Aorta (tissue), 5 donors: ENCODE measurements around the gene UNC119. TPM values are rescaled to one million over a fixed set of nuclear protein-coding genes. Genes with fewer than 3 reads are reported as not detected.

ENCODE experiments used
- ATAC-seq: fragments of 200-7000 bp; cut with Tn5 transposase; one replicate; pipeline ENCODE4 v1.9.1; 2022; ENCODE audit warnings: moderate library complexity; ENCODE audit not compliant: low FRiP score
- DNase-seq, 2 donors: peaks; one replicate each; pipeline ENCODE4 v3.0.0-alpha.2; 2020
- H3K27ac ChIP-seq, 2 donors: one replicate each; pipeline ENCODE4 v1.5.1; 2013; ENCODE audit warnings: low read length in 2 of 2, mild to moderate bottlenecking in 2 of 2, moderate library complexity in 2 of 2, control low read depth in 1 of 2, inconsistent platforms in 1 of 2, low read depth in 1 of 2
- H3K27me3 ChIP-seq, 2 donors: one replicate each; pipeline ENCODE4 v1.6.1; 2013; ENCODE audit warnings: control low read depth in 1 of 2, low read length in 1 of 2, mild to moderate bottlenecking in 1 of 2, moderate library complexity in 1 of 2; ENCODE audit not compliant: insufficient read depth in 2 of 2, control insufficient read depth in 1 of 2
- H3K36me3 ChIP-seq, 2 donors: one replicate each; pipeline ENCODE4 v1.6.1; 2013; ENCODE audit warnings: control low read depth in 1 of 2, low read length in 1 of 2, mild to moderate bottlenecking in 1 of 2; ENCODE audit not compliant: insufficient read depth in 2 of 2, control insufficient read depth in 1 of 2
- H3K4me1 ChIP-seq, 2 donors: one replicate each; pipeline ENCODE4 v1.6.1; 2013; ENCODE audit warnings: low read length in 2 of 2, control low read depth in 1 of 2, mild to moderate bottlenecking in 1 of 2, moderate library complexity in 1 of 2; ENCODE audit not compliant: insufficient read depth in 2 of 2, control insufficient read depth in 1 of 2
- H3K4me3 ChIP-seq, 2 donors: one replicate each; pipeline ENCODE4 v1.5.1; 2013; ENCODE audit warnings: low read length in 2 of 2, control low read depth in 1 of 2, mild to moderate bottlenecking in 1 of 2
- H3K9me3 ChIP-seq: one replicate; pipeline ENCODE4 v1.6.1; 2013; ENCODE audit warnings: mild to moderate bottlenecking, low read length; ENCODE audit not compliant: control insufficient read depth
- WGBS, 2 donors: extraction: QIAGEN DNeasy Blood & Tissue Kit; methylation state at CpG; one replicate each; pipeline ENCODE4 v1.1.7; 2013; 5-methylcytosine and 5-hydroxymethylcytosine counted together
- intact Hi-C, 2 donors: fragments of 100-400 bp; cut with DNase I; formaldehyde crosslinking; loops; one replicate each; pipeline versions ENCODE4 v1.14.2 to v1.15.0; 2022
- polyA plus RNA-seq, 2 donors: library from polyadenylated mRNA; stranded (reverse); fragments of 200-250 nt; gene quantifications; one replicate each; pipeline ENCODE4 v1.2.3, GENCODE V29; 2013
- total RNA-seq, 2 donors: library from RNA; stranded (reverse); fragmentation: NEBNext Ultra II Directional; extraction: Animal tissue kit (Norgen Biotek cat#: 25700); gene quantifications; one replicate each; pipeline ENCODE4 v1.2.1, GENCODE V29; 2021
- donor health status: healthy with polysubstance abuse.
- donor health status: Bipolar disorder and iron deficiency.
- donor health status: DM: no; HTN: no; CAD: no.
- donor health status: DM: no; HTN: no; CAD: no.
- donor health status: DM: yes; HTN: yes; CAD: no.

The UNC119 gene
- total and polyA plus RNA-seq, 4 donors = 17.4 to 36.6 (median 22.2) TPM

- Histone ChIP-seq H3K27me3 (no peaks in the 10 kb centered on the region), H3K4me1 (no peaks in the 10 kb centered on the region), H3K4me3 (no peak overlapping the region), H3K36me3 (no peaks in the 10 kb centered on the region), H3K27ac (no peak overlapping the region), H3K9me3 (no peaks in the 10 kb centered on the region)
- ATAC-seq (no peak), DNase-seq (no peak)
- WGBS, 2 donors = 56 to 57% methylated on average over 16 of the region's 16 CpGs
- intact Hi-C loops = no loop called here
These were observed 37.8 kb downstream of the UNC119 start for GRCh38 chr17:28514561-28515002.

- H3K27ac ChIP-seq = no peak overlapping the region
- no peaks in the 10 kb centered on the region for H3K9me3 ChIP-seq
- H3K4me1 ChIP-seq = no peaks in the 10 kb centered on the region
- H3K4me3 ChIP-seq = no peak overlapping the region
- DNase-seq (no peak), ATAC-seq (no peak)
- no peaks in the 10 kb centered on the region for H3K36me3 ChIP-seq
- intact Hi-C loops = no loop called here
- no peaks in the 10 kb centered on the region for H3K27me3 ChIP-seq
- WGBS, 2 donors = 61 to 67% methylated on average over 7 of the region's 7 CpGs
These were observed 38.9 kb downstream of the UNC119 start for GRCh38 chr17:28513476-28513875.

- Histone ChIP-seq H3K27ac (no peak overlapping the region), H3K4me1 (no peaks in the 10 kb centered on the region), H3K27me3 (no peaks in the 10 kb centered on the region), H3K36me3 (no peaks in the 10 kb centered on the region), H3K4me3 (no peak overlapping the region), H3K9me3 (no peaks in the 10 kb centered on the region)
- ATAC-seq (no peak), DNase-seq (no peak)
- intact Hi-C loops = no loop called here
- WGBS, 2 donors = 82% methylated on average over 3 of the region's 3 CpGs
These were observed 40.5 kb downstream of the UNC119 start for GRCh38 chr17:28511858-28512461.

- Histone ChIP-seq H3K27ac (no peak overlapping the region), H3K27me3 (no peaks in the 10 kb centered on the region), H3K36me3 (no peaks in the 10 kb centered on the region), H3K9me3 (no peaks in the 10 kb centered on the region), H3K4me3 (no peak overlapping the region), H3K4me1 (no peaks in the 10 kb centered on the region)
- intact Hi-C loops = no loop called here
- ATAC-seq (no peak), DNase-seq (no peak)
- 72 to 78% methylated on average over 7 of the region's 7 CpGs for WGBS, 2 donors
These were observed 42.6 kb downstream of the UNC119 start for GRCh38 chr17:28509789-28510188.

GRCh38 chr17:28508211-28508724 is 44.2 kb downstream of the UNC119 start:
- intact Hi-C loops = no loop called here
- no peaks in the 10 kb centered on the region for H3K27me3 ChIP-seq
- no peak for DNase-seq
- no peak for ATAC-seq
- 64 to 76% methylated on average over 11 of the region's 11 CpGs for WGBS, 2 donors
- no peaks in the 10 kb centered on the region for H3K9me3 ChIP-seq
- H3K27ac ChIP-seq = no peak overlapping the region
- H3K4me1 ChIP-seq = no peaks in the 10 kb centered on the region
- no peak overlapping the region for H3K4me3 ChIP-seq
- H3K36me3 ChIP-seq = no peaks in the 10 kb centered on the region

- WGBS, 2 donors = 27 to 30% methylated on average over 18 to 24 of the region's 24 CpGs
- Histone ChIP-seq H3K9me3 (no peaks in the 10 kb centered on the region), H3K4me1 (no peaks in the 10 kb centered on the region), H3K27ac (no peak overlapping the region), H3K36me3 (no peaks in the 10 kb centered on the region), H3K27me3 (no peaks in the 10 kb centered on the region), H3K4me3 (no peak overlapping the region)
- DNase-seq (no peak), ATAC-seq (no peak)
- intact Hi-C loops = no loop called here
These were observed 44.7 kb downstream of the UNC119 start for GRCh38 chr17:28507567-28508203.

- intact Hi-C loops = no loop called here
- WGBS, 2 donors = 83 to 85% methylated on average over 13 to 14 of the region's 14 CpGs
- DNase-seq (no peak), ATAC-seq (no peak)
- H3K27ac ChIP-seq = no peak overlapping the region
- no peaks in the 10 kb centered on the region for H3K36me3 ChIP-seq
- H3K27me3 ChIP-seq = no peaks in the 10 kb centered on the region
- no peaks in the 10 kb centered on the region for H3K9me3 ChIP-seq
- H3K4me1 ChIP-seq = no peaks in the 10 kb centered on the region
- no peak overlapping the region for H3K4me3 ChIP-seq
These were observed 45.5 kb downstream of the UNC119 start for GRCh38 chr17:28506763-28507487.

- WGBS, 2 donors = 87% methylated on average over 28 of the region's 28 CpGs
- H3K27me3 ChIP-seq = no peaks in the 10 kb centered on the region
These were observed 46.3 kb downstream of the UNC119 start, which contains the start of gene FOXN1 for GRCh38 chr17:28505986-28506665. FOXN1 (plus strand) TSS chr17:28506348; CDS start chr17:28523970, 17,622 bp downstream.

More at GRCh38 chr17:28505986-28506665, 46.3 kb downstream of the UNC119 start, which contains the start of gene FOXN1:
- no peak for DNase-seq
- ATAC-seq = no peak
- Histone ChIP-seq H3K4me1 (no peaks in the 10 kb centered on the region), H3K4me3 (no peak within 1 kb of the TSS), H3K9me3 (no peaks in the 10 kb centered on the region), H3K36me3 (no peaks in the 10 kb centered on the region), H3K27ac (no peak within 1 kb of the TSS)
- intact Hi-C loops = no loop called here
